Eye (tissue), 1 donor: ENCODE data around the gene GSDMA.
A peak's percentile ranks its signal among the peaks of the same experiment; 100 is the strongest.

ENCODE experiments used
- DNase-seq: peaks from one replicate; pipeline ENCODE4 v3.0.0-alpha.2; 2015

GSDMA gene, protein sequence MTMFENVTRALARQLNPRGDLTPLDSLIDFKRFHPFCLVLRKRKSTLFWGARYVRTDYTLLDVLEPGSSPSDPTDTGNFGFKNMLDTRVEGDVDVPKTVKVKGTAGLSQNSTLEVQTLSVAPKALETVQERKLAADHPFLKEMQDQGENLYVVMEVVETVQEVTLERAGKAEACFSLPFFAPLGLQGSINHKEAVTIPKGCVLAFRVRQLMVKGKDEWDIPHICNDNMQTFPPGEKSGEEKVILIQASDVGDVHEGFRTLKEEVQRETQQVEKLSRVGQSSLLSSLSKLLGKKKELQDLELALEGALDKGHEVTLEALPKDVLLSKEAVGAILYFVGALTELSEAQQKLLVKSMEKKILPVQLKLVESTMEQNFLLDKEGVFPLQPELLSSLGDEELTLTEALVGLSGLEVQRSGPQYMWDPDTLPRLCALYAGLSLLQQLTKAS

GRCh38 chr17:39962642-39963220, at the start of gene GSDMA:
Gene GSDMA (plus strand): TSS chr17:39963004. CDS start chr17:39965688, 2,684 bp downstream.
- DNase-seq: no peak

GRCh38 chr17:39913989-39914388, 48.8 kb upstream of the GSDMA start:
- DNase-seq: no peak

DNA sequence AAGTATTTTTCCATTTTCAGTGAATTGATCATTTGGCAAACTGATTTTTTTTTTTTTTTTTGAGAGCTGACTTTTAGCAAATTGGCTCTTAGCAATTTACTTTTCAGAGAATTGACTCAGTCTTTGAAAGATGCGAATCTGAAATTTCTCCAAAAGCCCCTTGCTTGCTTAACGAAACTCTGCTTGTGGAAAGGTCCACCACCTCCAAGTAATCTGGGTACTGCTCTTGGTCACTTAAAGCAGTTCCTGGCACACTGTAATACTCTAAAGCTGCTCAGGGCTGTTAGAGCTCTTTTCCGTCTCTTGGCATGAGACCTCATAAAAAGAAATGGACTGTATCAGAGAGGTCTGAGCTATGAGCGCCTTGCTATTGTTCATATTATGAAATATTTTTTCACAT, 47.2 kb upstream of the GSDMA start:
- DNase-seq: no peak

GRCh38 chr17:39916918-39917317, 45.9 kb upstream of the GSDMA start:
- DNase-seq: no peak

- DNase-seq: no peak
These were observed 43.6 kb upstream of the GSDMA start for GRCh38 chr17:39919087-39919683.

- DNase-seq: no peak
These were observed 42.3 kb upstream of the GSDMA start for GRCh38 chr17:39920218-39921210.

DNA sequence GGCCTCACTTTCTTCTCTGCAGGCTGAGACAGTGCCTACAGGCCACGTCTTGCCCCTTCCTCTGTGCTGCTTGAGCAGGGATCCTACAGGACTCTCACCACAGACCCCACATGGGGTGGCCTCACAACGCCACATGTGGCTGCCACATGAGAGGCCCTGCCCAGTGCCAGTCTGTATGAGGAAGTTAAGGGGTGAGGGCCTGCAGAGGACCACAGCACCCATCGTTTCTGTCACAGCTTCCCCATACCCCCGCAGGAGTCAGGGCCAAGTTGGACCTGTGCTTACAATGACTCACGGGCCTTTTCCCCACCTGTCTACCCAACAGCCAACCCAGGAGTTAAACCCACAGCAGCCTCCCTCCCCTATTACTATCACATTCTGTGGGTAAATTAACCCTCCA, 41.5 kb upstream of the GSDMA start:
- DNase-seq: no peak

GRCh38 chr17:39922006-39922405, 40.8 kb upstream of the GSDMA start:
- no peak for DNase-seq

GRCh38 chr17:39923230-39923629, 39.6 kb upstream of the GSDMA start:
- no peak for DNase-seq

DNA sequence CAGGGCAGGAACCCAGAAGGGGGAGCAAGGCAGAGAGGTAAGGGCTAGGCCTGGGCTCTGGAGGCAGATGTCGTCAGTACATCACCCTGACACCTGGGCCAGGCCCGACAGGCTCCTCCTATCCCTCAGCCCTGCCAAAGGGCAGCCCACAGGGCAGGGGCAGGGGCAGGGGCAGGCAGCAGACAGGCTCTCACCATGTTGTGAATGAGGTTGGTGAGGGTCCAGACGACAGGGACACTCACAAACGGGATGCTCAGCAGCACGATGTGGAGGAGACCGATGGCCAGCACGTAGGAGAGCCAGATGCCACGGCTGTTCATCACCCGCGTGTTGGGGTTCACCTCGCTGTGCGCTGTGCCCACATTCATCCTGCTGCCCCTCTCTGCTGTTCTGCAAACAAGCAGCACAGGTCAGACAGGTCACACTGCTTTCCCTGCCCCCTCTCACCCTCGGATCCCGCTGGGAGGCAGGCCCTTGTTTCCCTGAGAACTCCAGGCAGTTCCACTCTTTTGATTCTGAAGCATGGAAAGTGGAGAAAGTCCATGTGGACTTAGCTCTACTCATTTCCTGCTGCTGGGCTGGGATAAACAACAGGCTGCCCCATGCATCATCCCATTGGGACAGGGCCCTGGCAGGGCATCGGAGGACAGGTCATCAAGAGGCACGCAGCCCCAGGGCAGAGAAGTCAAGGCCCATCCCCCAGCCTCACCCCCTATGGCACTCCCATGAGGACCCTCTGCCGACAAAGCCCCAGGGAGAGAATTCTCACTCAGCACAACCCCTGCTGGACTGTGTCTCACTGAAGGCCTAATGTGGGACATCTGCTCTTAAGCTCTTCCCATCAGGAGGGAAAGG, 38.7 kb upstream of the GSDMA start:
- peak; percentile 33 for DNase-seq

- DNase-seq: no peak
These were observed 38.1 kb upstream of the GSDMA start for GRCh38 chr17:39924691-39925055.

- DNase-seq: peak; percentile 26
These were observed 37.3 kb upstream of the GSDMA start for GRCh38 chr17:39925282-39926134.

GRCh38 chr17:39926135-39926587, 36.6 kb upstream of the GSDMA start:
- no peak for DNase-seq

GRCh38 chr17:39926588-39927100, 36.2 kb upstream of the GSDMA start:
- peak; percentile 67 for DNase-seq

DNA sequence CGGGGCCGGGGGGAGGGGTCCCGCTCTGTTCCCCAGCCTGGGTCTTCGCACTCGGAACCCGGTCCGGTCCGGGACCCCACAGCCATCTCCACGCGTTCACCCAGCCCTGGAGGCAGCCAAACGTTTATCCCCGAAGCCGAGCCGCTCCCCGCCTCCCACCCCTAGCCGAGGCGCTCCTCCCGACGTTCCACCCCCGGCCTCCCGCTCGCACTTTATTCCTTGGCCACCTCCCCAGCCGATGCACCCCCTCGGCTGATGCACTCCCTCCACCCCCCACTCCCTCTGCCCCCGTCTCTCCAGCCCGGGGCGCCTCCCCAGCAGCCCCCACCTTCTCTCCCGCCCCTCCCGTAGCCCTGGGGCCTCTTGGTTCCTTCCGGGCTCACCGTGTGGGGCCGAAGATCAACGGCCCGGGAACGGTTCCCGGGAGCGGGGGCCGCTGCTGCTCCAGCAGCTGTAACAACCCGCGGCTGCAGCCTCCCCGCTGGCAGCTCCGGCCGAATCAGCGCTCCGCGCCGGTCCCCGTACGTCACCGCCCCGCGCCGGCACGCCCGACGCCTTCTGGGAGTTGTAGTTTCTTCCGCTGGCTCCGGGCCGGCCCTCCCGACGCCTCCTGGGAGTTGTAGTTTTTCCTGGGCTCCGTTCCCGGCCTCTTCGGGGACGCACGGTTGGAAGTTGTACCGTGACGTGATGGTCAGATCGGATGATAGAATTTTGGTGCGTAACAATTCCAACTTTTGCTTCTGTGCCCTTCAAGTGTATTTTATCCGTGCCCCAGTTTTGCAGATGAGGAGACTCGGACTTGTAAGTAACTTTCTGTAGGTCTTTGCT, 35.5 kb upstream of the GSDMA start, which contains the start of the genes LRRC3C and ORMDL3:
Gene LRRC3C (plus strand): TSS at position 632 of the 828 bp plus-strand sequence. CDS start 13,792 bp downstream, outside the sequence.
Gene ORMDL3 (minus strand): TSS at position 501 of the 828 bp plus-strand sequence. CDS start 3,398 bp downstream, outside the sequence.
- DNase-seq: peak; percentile 98

DNA sequence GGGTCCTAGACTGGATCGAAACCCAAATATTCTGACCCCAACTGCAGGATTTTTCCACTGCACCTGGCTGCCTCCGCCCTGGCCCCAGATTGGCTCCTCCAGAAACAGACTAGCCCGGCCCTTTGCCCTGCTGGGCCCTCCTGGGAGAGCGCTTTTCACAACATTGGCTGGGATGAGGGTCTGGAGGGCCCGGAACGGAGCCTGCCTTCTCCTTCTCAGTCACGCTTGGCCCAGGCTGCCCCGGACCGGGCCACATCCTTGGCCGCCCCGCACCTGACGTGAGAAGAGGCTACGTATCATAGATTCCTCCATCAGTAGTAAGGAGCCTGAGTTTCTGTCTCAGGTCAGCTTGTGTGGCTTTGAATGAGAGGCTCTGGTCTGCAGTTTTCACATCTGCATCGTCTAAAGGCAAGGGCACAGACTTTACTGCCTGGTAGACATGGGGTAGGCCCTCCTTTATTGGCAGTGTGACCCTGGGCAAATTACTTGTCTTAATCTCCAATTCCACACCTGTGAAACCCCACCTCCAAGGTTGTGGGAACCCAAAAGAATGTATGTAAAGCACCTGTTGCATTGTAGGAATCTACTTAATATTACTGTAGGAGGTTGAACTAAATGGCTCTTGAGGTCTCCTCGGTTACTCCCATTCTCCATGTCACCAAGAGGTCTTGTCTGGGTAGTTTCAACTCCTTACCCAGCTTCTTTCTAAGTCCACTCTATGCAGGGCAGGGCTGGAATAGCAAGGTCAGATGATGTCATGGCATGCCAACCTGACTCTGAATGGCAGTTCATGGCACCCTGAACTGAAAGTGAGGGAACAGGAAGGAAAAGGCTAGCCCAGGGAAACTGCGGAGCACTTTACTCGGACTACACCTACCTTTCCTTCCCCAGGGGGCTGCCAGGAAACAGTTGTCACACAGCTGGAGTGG, 34.6 kb upstream of the GSDMA start:
- DNase-seq: no peak

- no peak for DNase-seq
These were observed 33.8 kb upstream of the GSDMA start for GRCh38 chr17:39928858-39929645.
